Endothelial cell of umbilical vein (primary cell): ENCODE results near the gene TPMT.

ENCODE experiments used
- CTCF ChIP-seq, 2 donors: IDR thresholded peaks; 1 replicate in 1 of 2; 2 replicates in 1 of 2; pipeline ENCODE4 v1.5.1; 2011; ENCODE audit warnings: low read length in 2 of 2, mild to moderate bottlenecking in 2 of 2, moderate library complexity in 2 of 2, control low read depth in 1 of 2, inconsistent platforms in 1 of 2, low read depth in 1 of 2; ENCODE audit not compliant: insufficient read depth in 1 of 2; ENCODE audit errors: extremely low read depth in 1 of 2
- EZH2 ChIP-seq: IDR thresholded peaks from 2 replicates; pipeline ENCODE4 v1.6.1; 2012; ENCODE audit warnings: borderline replicate concordance, low read depth, mild to moderate bottlenecking, moderate library complexity, low read length, inconsistent platforms; ENCODE audit not compliant: severe bottlenecking
- JUN ChIP-seq: IDR thresholded peaks from 2 replicates; pipeline ENCODE4 v1.6.1; 2011; ENCODE audit warnings: borderline replicate concordance, low read depth; ENCODE audit not compliant: insufficient read length, insufficient read depth
- POLR2AphosphoS5 ChIP-seq: IDR thresholded peaks from 2 replicates; pipeline ENCODE4 v1.6.1; 2012; ENCODE audit warnings: low read depth, mild to moderate bottlenecking, control low read depth, low read length, moderate library complexity; ENCODE audit not compliant: insufficient read depth
- TF ChIP-seq, protein P1 (sequence below): IDR thresholded peaks from 2 replicates; pipeline ENCODE4 v1.6.1; 2011; ENCODE audit not compliant: insufficient read depth, insufficient read length

DNA sequence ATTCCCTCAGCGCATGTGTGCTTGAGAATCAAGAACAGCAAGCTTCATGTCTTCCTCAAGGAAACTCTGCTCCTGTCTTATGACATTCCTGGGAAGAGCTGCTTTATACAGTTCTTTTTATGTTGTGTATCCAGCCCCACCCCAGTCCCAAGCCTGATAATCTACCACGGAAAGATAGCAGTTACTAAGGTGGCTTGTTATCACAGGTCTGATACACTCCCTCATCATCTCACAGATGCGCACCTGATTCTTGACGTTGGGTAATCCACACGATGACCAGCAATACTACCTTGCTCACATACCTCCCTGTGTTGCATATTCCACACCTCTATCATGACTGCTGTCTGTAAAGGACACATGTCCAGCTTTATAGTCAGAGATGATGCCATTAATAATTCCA is 35.6 kb downstream of the TPMT start:
- no peak for TF ChIP-seq CTCF (IDR thresholded peaks at IDR 0.05; ENCODE audit: extremely low read depth in 1 of 2, insufficient read depth in 1 of 2, low read depth in 1 of 2, low read length in 2 of 2)
- no peak for TF ChIP-seq JUN
- no peak for TF ChIP-seq EZH2
- no peak for TF ChIP-seq POLR2AphosphoS5
- TF ChIP-seq, protein P1, sequence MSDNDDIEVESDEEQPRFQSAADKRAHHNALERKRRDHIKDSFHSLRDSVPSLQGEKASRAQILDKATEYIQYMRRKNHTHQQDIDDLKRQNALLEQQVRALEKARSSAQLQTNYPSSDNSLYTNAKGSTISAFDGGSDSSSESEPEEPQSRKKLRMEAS: no peak
